Stomach (tissue), 4 donors: ENCODE measurements around the gene SLC51A.

ENCODE experiments used
- CTCF ChIP-seq, 7 experiments: fragments of 450-650 bp in 4 of 7; fragments of 200-600 bp in 3 of 7; sonication (generic) in 3 of 7; IDR thresholded peaks; one replicate each; pipeline ENCODE4 v1.5.1; 2016 to 2019; ENCODE audit warnings: antibody characterized with exemption in 7 of 7, control low read depth in 2 of 7, mild to moderate bottlenecking in 1 of 7
- EP300 ChIP-seq: sonication (generic); formaldehyde crosslinking; IDR thresholded peaks from one replicate; pipeline ENCODE4 v1.6.1; 2017; ENCODE audit warnings: antibody characterized with exemption
- POLR2A ChIP-seq, 4 donors: fragments of 450-650 bp; IDR thresholded peaks; one replicate each; pipeline ENCODE4 v1.6.1; 2016; ENCODE audit warnings: antibody characterized with exemption in 4 of 4, control low read depth in 2 of 4, mild to moderate bottlenecking in 1 of 4, moderate library complexity in 1 of 4
- POLR2AphosphoS5 ChIP-seq, 3 donors: sonication (generic); formaldehyde crosslinking; IDR thresholded peaks; one replicate each; pipeline ENCODE4 v1.6.1; 2016; ENCODE audit warnings: antibody characterized with exemption in 3 of 3

- TF ChIP-seq CTCF (IDR thresholded peaks at IDR 0.05) = no peak
- no peak for TF ChIP-seq POLR2A (IDR thresholded peaks at IDR 0.05)
- TF ChIP-seq POLR2AphosphoS5 (IDR thresholded peaks at IDR 0.05) = no peak
- no peak for TF ChIP-seq EP300
These were observed 47.4 kb upstream of the SLC51A start for GRCh38 chr3:196168808-196169391.
